ENCODE results near the gene GALNT9. TPM values are rescaled to one million over a fixed set of nuclear protein-coding genes. Genes with fewer than 3 reads are reported as not detected.
"Not testable (repeated sequence)": the region's sequence is repeated elsewhere in the genome, so short reads cannot be mapped to it uniquely, and the experiment has no call there.

Gene GALNT9
- total RNA-seq, 8 experiments from 2014 or later = 0.40 to 23.8 (median 1.3) TPM

DNA sequence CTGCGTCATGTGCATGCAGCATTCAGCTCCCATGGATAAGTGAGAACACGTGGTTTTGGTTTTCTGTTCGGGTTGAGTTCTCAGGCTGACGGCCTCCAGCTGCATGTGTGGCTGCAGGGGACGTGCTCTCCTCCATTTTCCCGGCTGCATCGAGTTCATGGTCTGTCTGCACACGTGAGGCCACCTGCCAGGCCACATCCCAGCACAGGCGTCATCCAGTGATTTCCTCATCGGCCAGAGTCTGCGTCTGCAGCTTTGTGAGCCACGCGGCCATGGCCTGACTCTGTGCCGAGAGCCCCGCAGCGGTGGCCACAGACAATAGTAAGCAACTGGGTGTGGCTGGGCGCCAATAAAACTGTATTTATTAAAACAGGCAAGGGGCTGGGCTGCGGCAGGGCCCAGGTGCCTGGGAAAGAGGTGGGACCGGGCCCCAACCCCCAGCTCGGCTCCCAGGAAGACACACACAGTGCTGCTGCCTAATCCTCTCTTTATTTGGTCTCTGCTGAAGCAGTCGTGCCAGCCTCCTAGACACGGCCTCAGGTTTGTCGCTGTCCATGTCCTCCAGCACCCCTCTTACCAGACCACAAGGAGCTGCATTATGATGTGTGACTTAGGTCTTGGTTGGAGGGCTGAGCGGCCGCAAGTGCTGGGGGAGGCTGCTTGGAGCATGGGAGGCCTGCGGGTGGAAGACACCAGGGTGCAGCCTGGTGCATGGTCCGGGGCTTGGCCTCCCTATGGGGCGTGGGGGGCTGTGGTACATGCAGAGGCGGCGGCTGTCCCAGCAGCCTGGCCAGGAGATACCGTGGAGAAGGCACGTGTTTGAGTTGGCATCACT, 133.1 kb downstream of the GALNT9 start:
- no peak overlapping the region for H3K27ac ChIP-seq
- peak in 6 of 8 experiments; percentile 30 to 75 (median 65) for ATAC-seq (replicated peaks in 6 of 8)
- H3K4me3 ChIP-seq = no peak overlapping the region
- no peaks in the 10 kb centered on the region for H3K4me1 ChIP-seq (replicated peaks in 1 of 2)
- in situ Hi-C loops (cut with MboI; ENCODE audit: low pct_unique_long_range_greater_than_20kb in 2 of 9, low sequenced_read_pairs in 9 of 9, unreplicated experiment in 9 of 9) = no loop called here
- WGBS, 10 experiments = 0 to 100% (median 58%) methylated on average over 1 to 14 of the region's 32 CpGs; no CpG with 5 or more reads in 4 of the 10 experiments

DNA sequence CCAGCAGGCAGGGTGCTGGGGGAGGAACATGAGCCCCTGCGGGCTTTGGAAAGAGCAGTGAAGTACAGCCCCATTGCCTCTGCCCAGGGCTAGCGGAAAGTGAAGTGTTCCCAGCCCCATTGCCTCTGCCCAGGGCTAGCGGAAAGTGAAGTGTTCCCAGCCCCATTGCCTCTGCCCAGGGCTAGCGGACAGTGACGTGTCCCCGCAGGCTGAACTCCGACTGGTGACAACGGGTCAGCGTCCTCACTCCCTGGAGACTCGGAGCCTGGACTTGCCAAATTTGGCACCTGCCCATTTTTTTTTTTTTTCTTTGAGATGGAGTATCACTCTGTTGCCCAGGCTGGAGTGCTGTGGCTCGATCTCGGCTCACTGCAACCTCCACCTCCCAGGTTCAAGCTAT, 134.1 kb downstream of the GALNT9 start:
- in situ Hi-C loops (cut with MboI; ENCODE audit: low pct_unique_long_range_greater_than_20kb in 2 of 9, low sequenced_read_pairs in 9 of 9, unreplicated experiment in 9 of 9); H3K27ac ChIP-seq; H3K4me1 ChIP-seq (replicated peaks in 1 of 2); ATAC-seq (replicated peaks in 6 of 8); H3K4me3 ChIP-seq: not testable (repeated sequence)
- WGBS, 10 experiments = 32 to 73% (median 59%) methylated on average over 1 to 7 of the region's 12 CpGs; no CpG with 5 or more reads in 5 of the 10 experiments

DNA sequence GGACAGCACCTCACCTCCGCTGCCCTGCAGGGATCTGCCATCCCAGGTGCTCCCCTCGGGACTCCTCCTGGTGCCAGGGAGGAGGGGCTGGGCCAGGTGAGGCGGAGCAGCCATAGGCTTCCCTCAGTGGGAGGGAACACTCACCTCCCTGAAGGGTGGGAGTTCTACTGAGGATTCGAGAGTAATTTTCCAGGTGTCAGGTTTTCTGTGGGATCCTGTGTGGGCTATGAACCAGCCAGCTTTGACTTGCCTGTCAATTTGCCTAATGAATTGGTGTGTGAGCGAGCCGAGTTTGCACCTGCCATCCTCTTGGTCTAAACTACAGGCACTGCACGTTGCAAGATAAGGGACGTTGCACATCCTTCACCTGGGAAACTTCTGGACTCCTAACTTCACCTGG, 134.8 kb downstream of the GALNT9 start:
- H3K27ac ChIP-seq = no peak overlapping the region
- WGBS, 10 experiments = 30 to 80% (median 52%) methylated on average over 1 to 2 of the region's 8 CpGs; no CpG with 5 or more reads in 7 of the 10 experiments
- H3K4me3 ChIP-seq = no peak overlapping the region
- H3K4me1 ChIP-seq (replicated peaks in 1 of 2) = peaks cover 5 to 6% of the 10 kb centered on the region in 2 donors
- ATAC-seq (replicated peaks in 6 of 8) = no peak
- in situ Hi-C loops (cut with MboI; ENCODE audit: low pct_unique_long_range_greater_than_20kb in 2 of 9, low sequenced_read_pairs in 9 of 9, unreplicated experiment in 9 of 9) = no loop called here

DNA sequence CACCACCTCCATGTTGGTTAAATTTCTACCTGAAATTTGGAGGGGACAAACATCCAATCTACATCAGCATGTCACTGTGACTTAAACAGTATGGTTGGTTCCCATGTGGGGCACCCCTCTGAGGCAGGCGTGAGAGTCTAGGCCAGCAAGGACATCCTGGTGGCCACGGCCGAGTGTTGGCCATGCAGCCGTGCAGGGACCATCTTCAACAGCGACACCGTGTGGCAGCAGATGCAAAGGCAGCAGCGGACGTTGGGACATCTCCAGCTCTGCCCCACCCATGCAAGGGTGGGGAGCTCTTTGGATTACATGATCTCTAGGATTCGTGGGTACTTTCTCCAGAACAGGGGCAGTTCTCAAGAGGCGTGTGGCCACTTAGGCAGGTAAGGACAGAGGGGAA, 135.3 kb downstream of the GALNT9 start:
- 20 to 60% (median 34%) methylated on average over 1 to 5 of the region's 10 CpGs; no CpG with 5 or more reads in 6 of the 10 experiments for WGBS, 10 experiments
- no peak for ATAC-seq (replicated peaks in 6 of 8)
- H3K4me3 ChIP-seq = no peak overlapping the region
- in situ Hi-C loops (cut with MboI; ENCODE audit: low pct_unique_long_range_greater_than_20kb in 2 of 9, low sequenced_read_pairs in 9 of 9, unreplicated experiment in 9 of 9) = no loop called here
- H3K4me1 ChIP-seq (replicated peaks in 1 of 2) = peaks cover 5 to 6% of the 10 kb centered on the region in 2 donors
- H3K27ac ChIP-seq = no peak overlapping the region

DNA sequence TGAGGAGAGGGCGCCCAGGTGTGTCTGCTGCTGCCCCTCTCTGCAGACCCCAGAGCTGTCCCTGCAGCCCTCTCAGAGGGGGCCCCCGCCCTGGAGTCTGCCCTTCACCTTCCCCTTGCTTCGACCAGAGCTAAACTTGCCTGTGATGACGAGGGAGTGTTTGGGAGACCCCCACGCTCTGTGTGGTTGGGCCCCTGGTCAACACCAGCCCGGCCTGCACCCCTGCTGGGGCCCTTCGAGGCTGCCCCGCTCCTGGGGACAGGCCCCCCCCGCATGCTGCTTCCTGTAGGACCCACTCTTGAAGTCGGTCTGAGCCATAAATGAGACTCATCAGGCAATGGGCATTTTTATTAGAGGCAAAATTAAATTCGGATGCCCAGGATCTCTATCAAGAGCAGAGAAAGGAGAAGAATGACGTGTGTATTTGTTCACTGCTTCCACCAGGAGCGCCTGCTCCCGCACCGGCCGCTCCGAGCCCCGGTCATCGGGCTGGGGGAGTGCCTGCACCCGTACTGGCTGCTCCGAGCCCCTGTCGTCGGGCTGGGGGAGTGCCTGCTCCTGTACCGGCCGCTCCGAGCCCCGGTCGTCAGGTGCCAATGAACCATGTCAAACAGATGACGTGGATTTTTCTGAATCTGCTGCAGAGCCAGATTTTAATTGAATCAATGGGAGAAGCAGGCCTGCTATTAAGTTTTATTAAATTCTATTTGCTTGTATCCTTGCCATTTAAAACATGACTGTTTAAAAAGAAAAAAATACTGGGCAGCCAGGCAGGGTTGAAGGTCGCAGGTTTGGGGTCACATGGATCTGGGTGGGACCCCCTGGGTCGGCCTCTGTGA, 137.5 kb downstream of the GALNT9 start:
- peaks cover 5 to 6% of the 10 kb centered on the region in 2 donors for H3K4me1 ChIP-seq (replicated peaks in 1 of 2)
- in situ Hi-C loops (cut with MboI; ENCODE audit: low pct_unique_long_range_greater_than_20kb in 2 of 9, low sequenced_read_pairs in 9 of 9, unreplicated experiment in 9 of 9) = no loop called here
- no peak overlapping the region for H3K4me3 ChIP-seq
- ATAC-seq (replicated peaks in 6 of 8) = no peak
- no peak overlapping the region for H3K27ac ChIP-seq
- 25 to 100% (median 44%) methylated on average over 1 to 17 of the region's 31 CpGs; no CpG with 5 or more reads in 1 of the 10 experiments for WGBS, 10 experiments

DNA sequence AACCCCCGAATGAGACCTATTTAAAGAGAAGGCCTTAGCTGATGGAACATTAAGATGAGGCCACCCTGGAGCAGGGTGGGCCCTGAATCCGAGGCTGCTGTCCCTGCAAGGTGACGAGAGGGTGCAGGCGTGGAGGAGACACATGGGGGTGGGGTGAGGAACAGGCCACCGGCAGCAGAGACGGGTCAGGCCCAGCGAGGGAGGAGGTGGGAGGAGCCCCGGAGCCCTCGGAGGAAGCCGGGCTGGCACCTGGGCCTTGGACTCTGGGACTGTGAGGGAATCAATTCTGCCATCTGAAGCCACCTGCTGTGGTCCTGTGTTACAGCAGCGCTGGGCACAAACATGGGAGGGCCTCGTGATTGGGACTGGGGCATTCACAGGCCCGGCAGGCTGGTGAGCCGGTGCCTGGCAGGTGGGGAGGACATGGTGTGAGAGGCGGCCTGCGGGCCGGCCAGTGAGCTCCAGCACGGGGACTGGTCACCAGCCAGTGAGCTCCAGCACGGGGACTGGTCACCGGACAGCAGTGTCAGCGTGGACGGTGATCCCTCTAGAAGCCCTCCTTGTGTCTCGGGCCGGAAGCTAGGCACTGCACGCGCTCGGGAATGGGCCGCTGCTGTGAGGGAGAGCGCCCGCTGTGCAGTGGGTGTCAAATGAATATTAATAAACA, 138.4 kb downstream of the GALNT9 start:
- in situ Hi-C loops (cut with MboI; ENCODE audit: low pct_unique_long_range_greater_than_20kb in 2 of 9, low sequenced_read_pairs in 9 of 9, unreplicated experiment in 9 of 9) = no loop called here
- no peak for ATAC-seq (replicated peaks in 6 of 8)
- H3K4me1 ChIP-seq (replicated peaks in 1 of 2) = peaks cover 5 to 6% of the 10 kb centered on the region in 2 donors
- H3K27ac ChIP-seq = no peak overlapping the region
- no peak overlapping the region for H3K4me3 ChIP-seq
- 51 to 100% (median 88%) methylated on average over 1 to 13 of the region's 30 CpGs; no CpG with 5 or more reads in 3 of the 10 experiments for WGBS, 10 experiments

DNA sequence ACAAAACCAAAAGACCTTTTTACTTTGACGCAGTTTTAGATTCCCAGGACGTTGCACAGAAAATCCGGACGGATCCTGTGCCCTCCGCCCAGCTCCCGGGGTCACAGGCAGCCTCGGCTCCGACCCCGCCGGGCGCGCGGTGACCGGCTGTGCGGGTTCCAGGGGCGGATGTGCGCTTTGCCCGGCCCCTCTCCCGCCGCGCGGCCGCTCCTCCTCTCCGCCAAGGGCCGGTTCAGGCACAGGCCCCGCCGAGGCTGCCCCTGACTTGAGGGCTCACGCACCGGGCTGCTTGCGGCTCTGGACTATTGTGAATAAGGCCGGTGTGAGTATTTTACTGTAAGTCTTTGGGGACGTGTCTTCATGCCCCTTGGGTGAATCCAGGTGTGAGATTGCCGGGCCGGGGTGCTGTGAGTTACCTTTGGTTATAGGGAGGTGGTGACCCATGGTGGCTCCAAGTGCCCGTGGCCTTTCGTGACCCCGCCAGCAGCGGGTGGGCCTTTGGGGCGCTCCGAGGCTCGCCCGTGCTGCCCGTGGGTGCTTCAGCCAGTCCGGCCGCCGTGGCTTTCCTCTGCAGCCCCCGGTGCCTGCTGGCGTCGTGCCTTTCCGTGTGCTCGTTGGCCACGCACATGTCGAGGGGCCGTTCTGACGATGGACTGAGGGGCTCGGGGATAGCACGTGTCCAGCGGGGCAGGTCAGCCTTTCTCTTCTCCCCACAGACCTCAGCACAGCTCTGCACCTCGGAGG, 139.2 kb downstream of the GALNT9 start:
- Histone ChIP-seq H3K27ac (no peak overlapping the region), H3K4me3 (peak overlapping the region; percentile 18 to 41 (median 29)), H3K4me1 (replicated peaks in 1 of 2) (peaks cover 5 to 6% of the 10 kb centered on the region in 2 donors)
- 3 to 100% (median 15%) methylated on average over 1 to 14 of the region's 59 CpGs; no CpG with 5 or more reads in 6 of the 10 experiments for WGBS, 10 experiments
- in situ Hi-C loops (cut with MboI; ENCODE audit: low pct_unique_long_range_greater_than_20kb in 2 of 9, low sequenced_read_pairs in 9 of 9, unreplicated experiment in 9 of 9) = no loop called here
- ATAC-seq (replicated peaks in 6 of 8) = peak; percentile 7 to 45 (median 22)

DNA sequence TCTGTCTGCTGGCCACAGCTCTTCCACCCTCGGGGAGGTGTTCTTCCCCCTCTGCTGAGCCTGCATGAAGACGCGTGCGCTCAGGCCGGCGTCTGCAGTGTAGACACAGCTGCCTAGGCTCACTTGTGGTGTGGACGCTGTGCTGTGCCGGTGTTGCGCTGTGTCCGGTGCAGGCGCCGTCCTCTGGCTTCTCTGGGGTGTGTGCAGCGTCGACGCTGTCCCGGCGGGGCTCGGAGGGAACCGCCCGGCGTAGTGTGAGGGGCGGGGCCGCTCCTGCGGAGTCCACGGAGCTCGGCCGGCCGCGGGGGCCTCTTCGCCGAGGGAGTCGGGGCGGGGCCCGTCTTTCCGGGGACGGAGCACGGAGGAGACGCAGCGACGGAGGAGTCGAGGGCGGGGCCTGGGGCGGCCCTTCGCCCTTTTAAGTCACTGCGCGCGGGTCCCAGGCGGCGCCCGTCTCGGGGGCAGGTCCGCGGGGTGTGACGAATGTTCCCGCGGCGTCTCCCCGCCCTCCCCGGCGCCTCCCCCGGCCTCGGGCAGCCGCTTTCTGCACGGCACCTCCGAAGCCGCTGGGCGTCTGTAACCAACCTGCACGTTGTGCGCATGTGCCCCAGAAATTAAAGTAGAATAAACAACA, 139.9 kb downstream of the GALNT9 start:
- peaks cover 5 to 6% of the 10 kb centered on the region in 2 donors for H3K4me1 ChIP-seq (replicated peaks in 1 of 2)
- H3K4me3 ChIP-seq = peak overlapping the region; percentile 18 to 41 (median 29)
- WGBS, 10 experiments = 0% methylated on average over 1 to 5 of the region's 69 CpGs; no CpG with 5 or more reads in 7 of the 10 experiments
- peak; percentile 89 to 95 (median 92) for ATAC-seq (replicated peaks in 6 of 8)
- peak overlapping the region in 1 of 2 donors; percentile 60 for H3K27ac ChIP-seq
- in situ Hi-C loops (cut with MboI; ENCODE audit: low pct_unique_long_range_greater_than_20kb in 2 of 9, low sequenced_read_pairs in 9 of 9, unreplicated experiment in 9 of 9) = no loop called here

DNA sequence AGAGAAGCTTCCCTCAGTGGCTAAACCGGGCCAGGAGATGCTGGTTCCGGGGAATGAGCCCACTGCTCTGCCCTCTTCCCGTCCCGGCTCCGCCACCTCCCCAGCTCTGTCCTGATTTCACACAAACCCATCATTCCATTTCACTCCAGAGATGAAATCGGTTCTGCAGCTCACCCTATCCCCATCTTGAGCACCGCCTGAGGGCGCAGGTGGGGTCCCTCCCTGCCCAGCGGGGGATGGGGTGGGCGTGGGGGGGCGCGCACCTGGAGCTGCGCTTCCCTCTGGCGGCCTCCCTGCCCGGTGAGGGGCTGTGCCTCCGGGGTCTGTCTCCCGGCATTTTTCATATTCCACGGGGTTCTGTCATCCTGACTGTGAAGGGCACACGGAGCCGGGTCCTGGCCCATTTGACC, 140.5 kb downstream of the GALNT9 start:
- peak in 2 of 8 experiments; percentile 17 to 18 for ATAC-seq (replicated peaks in 6 of 8)
- 0% methylated on average over 1 of the region's 20 CpGs; no CpG with 5 or more reads in 9 of the 10 experiments for WGBS, 10 experiments
- Histone ChIP-seq H3K4me3 (peak overlapping the region in 3 of 5 donors; percentile 29 to 41 (median 36)), H3K27ac (peak overlapping the region in 1 of 2 donors; percentile 60), H3K4me1 (replicated peaks in 1 of 2) (peaks cover 5 to 6% of the 10 kb centered on the region in 2 donors)
- in situ Hi-C loops (cut with MboI; ENCODE audit: low pct_unique_long_range_greater_than_20kb in 2 of 9, low sequenced_read_pairs in 9 of 9, unreplicated experiment in 9 of 9) = no loop called here

DNA sequence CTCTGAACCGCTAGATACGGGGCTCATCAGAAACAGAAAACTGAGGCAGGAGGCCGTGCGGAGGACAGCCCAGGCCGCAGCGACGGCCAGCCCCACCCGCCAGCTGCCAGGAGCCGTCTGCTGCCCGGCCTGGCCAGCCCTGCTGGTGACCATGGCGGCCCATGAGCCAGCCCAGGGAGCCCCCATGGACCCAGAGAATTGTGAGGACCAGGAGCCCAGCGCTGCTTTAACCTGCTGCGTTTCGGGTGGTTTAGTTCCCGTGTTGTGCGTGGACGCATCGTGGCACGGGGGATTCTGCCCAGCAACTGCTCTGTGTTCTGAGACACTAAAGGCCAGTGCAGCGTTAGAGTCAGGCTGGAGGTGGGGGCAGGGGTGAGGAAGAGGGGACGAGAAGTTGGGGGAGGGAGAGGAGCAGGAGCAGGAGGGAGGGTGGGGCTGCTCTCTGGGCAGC, 140.9 kb downstream of the GALNT9 start:
- peak overlapping the region in 1 of 5 donors; percentile 36 for H3K4me3 ChIP-seq
- H3K27ac ChIP-seq = no peak overlapping the region
- peak in 1 of 8 experiments; percentile 0 for ATAC-seq (replicated peaks in 6 of 8)
- in situ Hi-C loops (cut with MboI; ENCODE audit: low pct_unique_long_range_greater_than_20kb in 2 of 9, low sequenced_read_pairs in 9 of 9, unreplicated experiment in 9 of 9) = no loop called here
- WGBS, 10 experiments = 30 to 100% (median 67%) methylated on average over 2 to 9 of the region's 21 CpGs; no CpG with 5 or more reads in 7 of the 10 experiments
- H3K4me1 ChIP-seq (replicated peaks in 1 of 2) = peaks cover 5 to 6% of the 10 kb centered on the region in 2 donors

DNA sequence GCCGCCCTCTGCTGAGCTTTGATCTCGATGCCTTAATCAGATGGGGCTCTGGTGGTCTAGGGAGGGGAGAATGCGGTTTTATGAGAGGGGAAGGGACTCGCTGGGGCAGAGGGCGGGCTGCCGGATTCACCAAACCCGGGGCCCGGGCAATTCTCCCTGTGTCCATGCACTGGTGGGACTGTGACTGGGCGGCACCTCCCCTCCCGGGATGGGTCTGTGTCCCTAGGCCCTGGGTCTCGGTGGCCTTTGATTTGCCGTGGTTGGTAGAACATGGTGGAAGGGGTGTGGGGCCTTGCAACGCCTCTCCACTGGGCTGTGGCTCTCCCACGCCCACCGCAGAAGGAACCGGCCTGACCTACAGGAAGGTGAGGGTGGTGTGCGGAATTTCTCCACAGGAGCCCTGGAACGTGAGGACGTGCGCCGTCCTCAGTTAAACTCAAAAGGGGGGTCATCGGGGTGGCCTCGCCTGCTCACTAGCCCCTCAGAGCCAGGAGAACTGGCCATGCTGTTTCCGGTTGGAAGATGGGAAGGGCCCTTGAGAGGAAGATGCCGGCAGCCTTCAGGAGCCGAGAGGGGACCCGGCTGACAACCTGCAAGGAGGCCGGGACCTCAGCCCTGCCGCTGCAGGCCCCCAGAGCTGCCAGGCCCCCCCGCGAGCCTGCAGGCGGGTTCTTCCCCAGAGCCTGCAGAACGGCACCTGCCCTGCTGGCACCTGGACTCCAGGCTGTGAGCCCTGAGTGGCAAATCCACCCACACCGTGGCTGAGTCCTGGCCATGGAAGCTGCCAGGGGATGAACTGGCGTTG, 141.5 kb downstream of the GALNT9 start:
- WGBS, 10 experiments = 33 to 100% (median 80%) methylated on average over 1 to 9 of the region's 35 CpGs; no CpG with 5 or more reads in 3 of the 10 experiments
- no peak overlapping the region for H3K4me3 ChIP-seq
- no peak for ATAC-seq (replicated peaks in 6 of 8)
- H3K27ac ChIP-seq = no peak overlapping the region
- in situ Hi-C loops (cut with MboI; ENCODE audit: low pct_unique_long_range_greater_than_20kb in 2 of 9, low sequenced_read_pairs in 9 of 9, unreplicated experiment in 9 of 9) = no loop called here
- H3K4me1 ChIP-seq (replicated peaks in 1 of 2) = peaks cover 5 to 6% of the 10 kb centered on the region in 2 donors
